Fibroblast of gingiva (primary cell): ENCODE measurements around the gene LRRC55.

ENCODE experiments used
- DNase-seq: peaks from one replicate; pipeline ENCODE4 v3.0.0-alpha.2; 2011; ENCODE audit warnings: low read depth

The LRRC55 gene

GRCh38 chr11:57181678-57182305 lies at the start of gene LRRC55:
LRRC55 (plus strand) TSS chr11:57181953; CDS start chr11:57182023, 70 bp downstream.
- DNase-seq, result no peak

GRCh38 chr11:57133366-57134038 lies 48.3 kb upstream of the LRRC55 start:
- no peak for DNase-seq

GRCh38 chr11:57134284-57134683 lies 47.5 kb upstream of the LRRC55 start:
- no peak for DNase-seq

GRCh38 chr11:57135020-57135751 lies 46.6 kb upstream of the LRRC55 start:
- no peak for DNase-seq

GRCh38 chr11:57140568-57140967 lies 41.2 kb upstream of the LRRC55 start:
- DNase-seq, result no peak

- DNase-seq, result no peak
Measured at GRCh38 chr11:57143459-57143858, 38.3 kb upstream of the LRRC55 start.

GRCh38 chr11:57144075-57144474 lies 37.7 kb upstream of the LRRC55 start:
- DNase-seq, result no peak

- no peak for DNase-seq
Measured at GRCh38 chr11:57144531-57145320, 37.0 kb upstream of the LRRC55 start.

- no peak for DNase-seq
Measured at GRCh38 chr11:57146301-57146700, 35.5 kb upstream of the LRRC55 start.

- no peak for DNase-seq
Measured at GRCh38 chr11:57148621-57149020, 33.1 kb upstream of the LRRC55 start.

GRCh38 chr11:57150454-57150917 lies 31.3 kb upstream of the LRRC55 start:
- no peak for DNase-seq

- DNase-seq, result no peak
Measured at GRCh38 chr11:57152134-57152533, 29.6 kb upstream of the LRRC55 start.

- no peak for DNase-seq
Measured at GRCh38 chr11:57153448-57153847, 28.3 kb upstream of the LRRC55 start.

- peak; percentile 12 for DNase-seq
Measured at GRCh38 chr11:57154739-57155138, 27.0 kb upstream of the LRRC55 start.

- DNase-seq, result no peak
Measured at GRCh38 chr11:57155400-57155799, 26.4 kb upstream of the LRRC55 start.

GRCh38 chr11:57155838-57156607 lies 25.7 kb upstream of the LRRC55 start:
- DNase-seq, result no peak

- no peak for DNase-seq
Measured at GRCh38 chr11:57156928-57157327, 24.8 kb upstream of the LRRC55 start.

- no peak for DNase-seq
Measured at GRCh38 chr11:57157624-57158023, 24.1 kb upstream of the LRRC55 start.

- no peak for DNase-seq
Measured at GRCh38 chr11:57158180-57158579, 23.6 kb upstream of the LRRC55 start.

- DNase-seq, result no peak
Measured at GRCh38 chr11:57158599-57158998, 23.2 kb upstream of the LRRC55 start.

GRCh38 chr11:57160665-57161064 lies 21.1 kb upstream of the LRRC55 start:
- no peak for DNase-seq
